Pancreas (tissue), 10 donors: ENCODE results near the gene ACO1. TPM values are rescaled to one million over a fixed set of nuclear protein-coding genes. Genes with fewer than 3 reads are reported as not detected.

Experiments used
- ATAC-seq, 4 donors: fragments of 200-7000 bp; cut with Tn5 transposase; one replicate each; pipeline versions ENCODE4 v1.8.0 to v1.9.1; 2020; ENCODE audit warnings: mild to moderate bottlenecking in 4 of 4, moderate library complexity in 4 of 4
- DNase-seq, 6 donors: peaks; one replicate each; pipeline ENCODE4 v3.0.0-alpha.2; 2020
- FAIRE-seq: peaks from 2 replicates; lab custom pipeline; 2012; peaks lifted over from hg19 to GRCh38; lab: Jason Lieb, UNC
- H3K27ac ChIP-seq, 4 donors: fragments of 200-600 bp; sonication (generic); 1 replicate in 3 of 4; 2 replicates in 1 of 4; pipeline versions ENCODE4 v1.5.0 to v1.8.0; 2020
- H3K27me3 ChIP-seq, 4 donors: fragments of 200-600 bp; one replicate each; pipeline ENCODE4 v1.8.0; 2021
- H3K36me3 ChIP-seq, 3 donors: fragments of 200-600 bp; sonication (generic) in 1 of 3; one replicate each; pipeline versions ENCODE4 v1.5.0 to v1.8.0; 2020 to 2021
- H3K4me1 ChIP-seq, 3 donors: fragments of 200-600 bp; one replicate each; pipeline ENCODE4 v1.8.0; 2021
- H3K4me3 ChIP-seq, 4 donors: fragments of 200-600 bp; sonication (generic) in 2 of 4; one replicate each; pipeline versions ENCODE4 v1.5.0 to v1.8.0; 2020 to 2021
- H3K9me3 ChIP-seq, 4 donors: fragments of 200-600 bp; one replicate each; pipeline ENCODE4 v1.8.0; 2021
- CTCF ChIP-seq, 4 donors: fragments of 200-600 bp; sonication (generic) in 3 of 4; IDR thresholded peaks; one replicate each; pipeline versions ENCODE4 v1.5.0 to v1.8.0; 2021; ENCODE audit warnings: antibody characterized with exemption in 4 of 4
- WGBS, 2 donors: extraction: QIAGEN DNeasy Blood & Tissue Kit; methylation state at CpG; one replicate each; pipeline ENCODE4 v1.1.7; 2013; 5-methylcytosine and 5-hydroxymethylcytosine counted together
- intact Hi-C, 3 donors: fragments of 100-400 bp; cut with DNase I; formaldehyde crosslinking; loops; one replicate each; pipeline versions ENCODE4 v1.11.1 to v1.14.2; 2022
- polyA plus RNA-seq, 2 donors: library from polyadenylated mRNA; stranded (reverse); fragments of 200-250 nt; gene quantifications; one replicate each; pipeline ENCODE4 v1.2.3, GENCODE V29; 2013
- total RNA-seq, 6 donors: library from RNA; stranded (reverse); fragmentation: NEBNext Ultra II Directional in 4 of 6; extraction: Animal tissue kit (Norgen Biotek cat#: 25700) in 4 of 6; gene quantifications; one replicate each; pipeline versions ENCODE4 v1.2.1 to v1.2.4, GENCODE V29; 2021 to 2023
- donor health status: healthy with polysubstance abuse.
- donor health status: DM: no; HTN: no; CAD: no; lungs with moderate emphysema.
- donor health status: DM: no; HTN: no; CAD: no.
- donor health status: control.
- donor health status: control.
- donor health status: Bipolar disorder and iron deficiency.
- donor health status: DM: yes; HTN: yes; CAD: no.
- donor health status: DM: no; HTN: no; CAD: no.
- donor health status: DM: no; HTN: no; CAD: no.
- donor health status: DM: yes; HTN: yes; CAD: no.

Gene ACO1
- total and polyA plus RNA-seq, 8 donors, result 8.7 to 35.6 (median 29.0) TPM

- H3K27me3 ChIP-seq, result no peaks in the 10 kb centered on the region
- H3K36me3 ChIP-seq, result peaks cover 0 to 20% (median 0%) of the 10 kb centered on the region in 3 donors
- ATAC-seq, result no peak
- no peaks in the 10 kb centered on the region for H3K9me3 ChIP-seq
- no peak for TF ChIP-seq CTCF (IDR thresholded peaks at IDR 0.05)
- no peak for DNase-seq
- H3K27ac ChIP-seq, result no peak overlapping the region
- H3K4me3 ChIP-seq, result no peak overlapping the region
- H3K4me1 ChIP-seq, result no peaks in the 10 kb centered on the region
- no peak for FAIRE-seq
- intact Hi-C loops, result no loop called here
Measured at GRCh38 chr9:32497921-32498320, 113.5 kb downstream of the ACO1 start.

- Histone ChIP-seq H3K4me1 (no peaks in the 10 kb centered on the region), H3K4me3 (no peak overlapping the region), H3K27me3 (no peaks in the 10 kb centered on the region), H3K9me3 (no peaks in the 10 kb centered on the region), H3K36me3 (peaks cover 0 to 20% (median 0%) of the 10 kb centered on the region in 3 donors), H3K27ac (no peak overlapping the region)
- DNase-seq (no peak), FAIRE-seq (no peak), ATAC-seq (no peak)
- no peak for TF ChIP-seq CTCF (IDR thresholded peaks at IDR 0.05)
- intact Hi-C loops, result loop anchor here in 2 of 3 donors (10.0 kb wide), 2 partner anchors 66 to 86 kb away; no protein-coding TSS in a partner anchor
- 86 to 97% methylated on average over 2 of the region's 2 CpGs for WGBS, 2 donors
Measured at GRCh38 chr9:32500768-32501167, 116.3 kb downstream of the ACO1 start.

- Histone ChIP-seq H3K36me3 (peaks cover 0 to 20% (median 0%) of the 10 kb centered on the region in 3 donors), H3K27me3 (no peaks in the 10 kb centered on the region), H3K9me3 (no peaks in the 10 kb centered on the region), H3K4me3 (no peak overlapping the region), H3K27ac (no peak overlapping the region), H3K4me1 (no peaks in the 10 kb centered on the region)
- FAIRE-seq, result no peak
- DNase-seq, result no peak
- intact Hi-C loops, result loop anchor here in 2 of 3 donors (10.0 kb wide), 2 partner anchors 67 to 87 kb away; no protein-coding TSS in a partner anchor
- WGBS, 2 donors, result 80 to 96% methylated on average over 1 of the region's 1 CpG
- no peak for TF ChIP-seq CTCF (IDR thresholded peaks at IDR 0.05)
- no peak for ATAC-seq
Measured at GRCh38 chr9:32501868-32502267, 117.4 kb downstream of the ACO1 start.

GRCh38 chr9:32502464-32502863 is 118.0 kb downstream of the ACO1 start:
- FAIRE-seq, result no peak
- WGBS, 2 donors, result 54 to 73% methylated on average over 4 of the region's 4 CpGs
- Histone ChIP-seq H3K9me3 (no peaks in the 10 kb centered on the region), H3K27me3 (no peaks in the 10 kb centered on the region), H3K27ac (no peak overlapping the region), H3K4me1 (peaks cover 0 to under 1% (median 0%) of the 10 kb centered on the region in 3 donors), H3K4me3 (no peak overlapping the region), H3K36me3 (peaks cover 0 to 20% (median 0%) of the 10 kb centered on the region in 3 donors)
- ATAC-seq, result no peak
- TF ChIP-seq CTCF (IDR thresholded peaks at IDR 0.05), result no peak
- DNase-seq, result no peak
- intact Hi-C loops, result loop anchor here in 2 of 3 donors (10.0 kb wide), 2 partner anchors 68 to 88 kb away; no protein-coding TSS in a partner anchor

GRCh38 chr9:32503008-32503407 is 118.6 kb downstream of the ACO1 start:
- WGBS, 2 donors, result 86 to 90% methylated on average over 3 of the region's 3 CpGs
- intact Hi-C loops, result loop anchor here in 2 of 3 donors (10.0 kb wide), 2 partner anchors 68 to 88 kb away; no protein-coding TSS in a partner anchor
- H3K27me3 ChIP-seq, result no peaks in the 10 kb centered on the region
- FAIRE-seq (no peak), DNase-seq (no peak), ATAC-seq (no peak)
- TF ChIP-seq CTCF (IDR thresholded peaks at IDR 0.05), result no peak
- no peaks in the 10 kb centered on the region for H3K9me3 ChIP-seq
- H3K27ac ChIP-seq, result no peak overlapping the region
- H3K4me1 ChIP-seq, result peaks cover 0 to 6% (median 0%) of the 10 kb centered on the region in 3 donors
- peaks cover 0 to 17% (median 0%) of the 10 kb centered on the region in 3 donors for H3K36me3 ChIP-seq
- no peak overlapping the region for H3K4me3 ChIP-seq
